IPS-NIHi7 (cell line): ENCODE data around the gene FBLN1.

ENCODE experiments used
- DNase-seq: peaks from one replicate; pipeline ENCODE4 v3.0.0; 2012; ENCODE audit warnings: mixed read lengths; ENCODE audit errors: extremely low spot score

The FBLN1 gene

GRCh38 chr22:45565171-45565570 is 62.5 kb downstream of the FBLN1 start:
- no peak for DNase-seq

GRCh38 chr22:45565973-45566372 is 63.3 kb downstream of the FBLN1 start:
- no peak for DNase-seq

GRCh38 chr22:45568213-45568612 is 65.5 kb downstream of the FBLN1 start:
- no peak for DNase-seq

- no peak for DNase-seq
Measured at GRCh38 chr22:45571089-45571488, 68.4 kb downstream of the FBLN1 start.

GRCh38 chr22:45572444-45572843 is 69.8 kb downstream of the FBLN1 start:
- no peak for DNase-seq

- no peak for DNase-seq
Measured at GRCh38 chr22:45574069-45574703, 71.5 kb downstream of the FBLN1 start.

GRCh38 chr22:45575173-45575572 is 72.5 kb downstream of the FBLN1 start:
- no peak for DNase-seq

GRCh38 chr22:45575607-45576272 is 73.1 kb downstream of the FBLN1 start:
- no peak for DNase-seq

GRCh38 chr22:45576273-45576625 is 73.6 kb downstream of the FBLN1 start:
- DNase-seq, result no peak

GRCh38 chr22:45576730-45577464 is 74.2 kb downstream of the FBLN1 start:
- DNase-seq, result no peak

- DNase-seq, result peak; percentile 89
Measured at GRCh38 chr22:45577746-45578523, 75.3 kb downstream of the FBLN1 start.

GRCh38 chr22:45578524-45579147 is 76.0 kb downstream of the FBLN1 start:
- no peak for DNase-seq

GRCh38 chr22:45579306-45579705 is 76.6 kb downstream of the FBLN1 start:
- no peak for DNase-seq

- DNase-seq, result no peak
Measured at GRCh38 chr22:45579806-45580725, 77.4 kb downstream of the FBLN1 start.

- no peak for DNase-seq
Measured at GRCh38 chr22:45580726-45581381, 78.2 kb downstream of the FBLN1 start.

GRCh38 chr22:45581549-45582080 is 78.9 kb downstream of the FBLN1 start:
- no peak for DNase-seq

- no peak for DNase-seq
Measured at GRCh38 chr22:45582236-45582954, 79.7 kb downstream of the FBLN1 start.

GRCh38 chr22:45582955-45583320 is 80.3 kb downstream of the FBLN1 start:
- DNase-seq, result no peak

- DNase-seq, result no peak
Measured at GRCh38 chr22:45583504-45583903, 80.8 kb downstream of the FBLN1 start.
